Caco-2 (cell line): ENCODE results near the gene ALPK3. TPM values are rescaled to one million over a fixed set of nuclear protein-coding genes. Genes with fewer than 3 reads are reported as not detected.

Source experiments
- BruUV-seq: library from RNA; stranded (reverse); fragments of 400-500 nt; replicated peaks from 2 replicates; lab custom pipeline; 2021; lab: Mats Ljungman, UMichigan
- CTCF ChIA-PET: fragments of 300-600 bp; sonication (Branson Sonifier 250); formaldehyde crosslinking; loops from one replicate; lab custom pipeline; 2022; ENCODE audit warnings: antibody characterized with exemption; lab: Charles Lee
- POLR2A ChIA-PET: fragments of 300-600 bp; sonication (Branson Sonifier 250); formaldehyde crosslinking; loops from one replicate; lab custom pipeline; 2022; ENCODE audit warnings: antibody characterized with exemption; lab: Charles Lee
- DNase-seq, 2 experiments: peaks; one replicate each; pipeline versions ENCODE4 v3.0.0 to v3.0.0-alpha.2; 2020 to 2022
- H3K27me3 ChIP-seq: replicated peaks from 2 replicates; pipeline ENCODE4 v1.6.0; 2011; ENCODE audit warnings: low read length; ENCODE audit not compliant: control insufficient read depth, insufficient read depth
- H3K36me3 ChIP-seq: 2 replicates; pipeline ENCODE4 v1.5.1; 2011; ENCODE audit warnings: low read length; ENCODE audit not compliant: control insufficient read depth, insufficient read depth
- H3K4me1 ChIP-seq: fragments of 250-450 bp; sonication (Bioruptor Pico); 2 replicates; pipeline ENCODE4 v1.5.1; 2020; ENCODE audit warnings: mild to moderate bottlenecking
- H3K4me3 ChIP-seq: 2 replicates; pipeline ENCODE4 v1.5.1; 2011; ENCODE audit warnings: low read depth, mild to moderate bottlenecking, control low read depth, low read length
- H3K9me3 ChIP-seq: fragments of 250-450 bp; sonication (Bioruptor Pico); 2 replicates; pipeline ENCODE4 v1.5.1; 2020; ENCODE audit warnings: mild to moderate bottlenecking, moderate library complexity
- H3K27ac Mint-ChIP-seq: one replicate; pipeline ENCODE4 v1.8.0; 2022; ENCODE audit warnings: mixed read lengths; ENCODE audit not compliant: unreplicated experiment
- H3K27me3 Mint-ChIP-seq: one replicate; pipeline ENCODE4 v1.8.0; 2022; ENCODE audit warnings: mixed read lengths; ENCODE audit not compliant: insufficient read depth, unreplicated experiment
- H3K36me3 Mint-ChIP-seq: one replicate; pipeline ENCODE4 v1.8.0; 2022; ENCODE audit warnings: mild to moderate bottlenecking, mixed read lengths; ENCODE audit not compliant: insufficient read depth, unreplicated experiment
- H3K4me1 Mint-ChIP-seq: one replicate; pipeline ENCODE4 v1.8.0; 2022; ENCODE audit warnings: low read depth, mixed read lengths; ENCODE audit not compliant: unreplicated experiment
- H3K4me3 Mint-ChIP-seq: one replicate; pipeline ENCODE4 v1.8.0; 2022; ENCODE audit warnings: mild to moderate bottlenecking, moderate library complexity, mixed read lengths; ENCODE audit not compliant: unreplicated experiment
- H3K9me3 Mint-ChIP-seq: one replicate; pipeline ENCODE4 v1.8.0; 2022; ENCODE audit warnings: mixed read lengths; ENCODE audit not compliant: unreplicated experiment
- CTCF ChIP-seq, 2 experiments: fragments of 200-600 bp in 1 of 2; IDR thresholded peaks; 1 replicate in 1 of 2; 2 replicates in 1 of 2; pipeline versions ENCODE4 v1.5.1 to v1.8.0; 2011 to 2022; ENCODE audit warnings: antibody characterized with exemption in 1 of 2, control low read depth in 1 of 2, inconsistent platforms in 1 of 2, low read depth in 1 of 2, low read length in 1 of 2, mild to moderate bottlenecking in 1 of 2, moderate library complexity in 1 of 2; ENCODE audit not compliant: insufficient read depth in 1 of 2, severe bottlenecking in 1 of 2, unreplicated experiment in 1 of 2
- intact Hi-C: fragments of 100-400 bp; cut with micrococcal nuclease; formaldehyde crosslinking; loops from one replicate; pipeline ENCODE4 v1.10.0; 2022; ENCODE audit not compliant: unreplicated experiment
- total RNA-seq: library from RNA; stranded (reverse); gene quantifications from 2 replicates; pipeline ENCODE4 v1.2.3, GENCODE V29; 2022

The ALPK3 gene
- total RNA-seq, 1 experiment from 2014 or later = 0.43 TPM

- peaks cover 33% of the 10 kb centered on the region for H3K4me1 Mint-ChIP-seq
- TF ChIP-seq CTCF (IDR thresholded peaks at IDR 0.05; ENCODE audit: insufficient read depth in 1 of 2, low read depth in 1 of 2, low read length in 1 of 2, severe bottlenecking in 1 of 2, unreplicated experiment in 1 of 2) = peak in 1 of 2 experiments; percentile 43
- H3K9me3 Mint-ChIP-seq = no peaks in the 10 kb centered on the region
- peaks cover 7% of the 10 kb centered on the region for H3K36me3 Mint-ChIP-seq
- no peaks in the 10 kb centered on the region for H3K36me3 ChIP-seq
- no peaks in the 10 kb centered on the region for H3K9me3 ChIP-seq
- H3K27me3 Mint-ChIP-seq = no peaks in the 10 kb centered on the region
- DNase-seq = peak in 1 of 2 experiments; percentile 35
- no TSS peak for BruUV-seq
- H3K4me3 ChIP-seq = no peak overlapping the region
- ChIA-PET POLR2A (interaction anchor here (0.5 kb wide), 1 partner anchor 84 kb away, joined by 8 read pairs; no protein-coding TSS in a partner anchor), CTCF (interaction anchor here (0.5 kb wide), 2 partner anchors 12 to 256 kb away, joined by 3 to 4 read pairs; no protein-coding TSS in a partner anchor)
- peak overlapping the region; percentile 75 for H3K27ac Mint-ChIP-seq
- peaks cover 41% of the 10 kb centered on the region for H3K4me1 ChIP-seq
- no peak overlapping the region for H3K4me3 Mint-ChIP-seq
- H3K27me3 ChIP-seq = no peaks in the 10 kb centered on the region
- intact Hi-C loops = loop anchor here (5.0 kb wide), 1 partner anchor 167 kb away; the partner anchor contains the start of gene WDR73
These were observed 2.2 kb downstream of the ALPK3 start for GRCh38 chr15:84819291-84819768.

GRCh38 chr15:84819791-84820190, 2.6 kb downstream of the ALPK3 start:
- Histone ChIP-seq H3K36me3 (no peaks in the 10 kb centered on the region), H3K9me3 (no peaks in the 10 kb centered on the region), H3K4me3 (no peak overlapping the region), H3K4me1 (peaks cover 41% of the 10 kb centered on the region), H3K27me3 (no peaks in the 10 kb centered on the region)
- H3K27me3 Mint-ChIP-seq = no peaks in the 10 kb centered on the region
- H3K9me3 Mint-ChIP-seq = no peaks in the 10 kb centered on the region
- no peak overlapping the region for H3K27ac Mint-ChIP-seq
- DNase-seq = no peak
- no peak overlapping the region for H3K4me3 Mint-ChIP-seq
- POLR2A ChIA-PET = no interaction called here
- no TSS peak for BruUV-seq
- CTCF ChIA-PET = no interaction called here
- peaks cover 7% of the 10 kb centered on the region for H3K36me3 Mint-ChIP-seq
- TF ChIP-seq CTCF (IDR thresholded peaks at IDR 0.05; ENCODE audit: insufficient read depth in 1 of 2, low read depth in 1 of 2, low read length in 1 of 2, severe bottlenecking in 1 of 2, unreplicated experiment in 1 of 2) = no peak
- H3K4me1 Mint-ChIP-seq = peaks cover 33% of the 10 kb centered on the region
- intact Hi-C loops = loop anchor here (5.0 kb wide), 1 partner anchor 167 kb away; the partner anchor contains the start of gene WDR73

- peaks cover 7% of the 10 kb centered on the region for H3K36me3 Mint-ChIP-seq
- H3K4me1 ChIP-seq = peaks cover 41% of the 10 kb centered on the region
- POLR2A ChIA-PET = no interaction called here
- H3K4me3 ChIP-seq = no peak overlapping the region
- no peaks in the 10 kb centered on the region for H3K27me3 Mint-ChIP-seq
- no peak for TF ChIP-seq CTCF (IDR thresholded peaks at IDR 0.05; ENCODE audit: insufficient read depth in 1 of 2, low read depth in 1 of 2, low read length in 1 of 2, severe bottlenecking in 1 of 2, unreplicated experiment in 1 of 2)
- no TSS peak for BruUV-seq
- no peaks in the 10 kb centered on the region for H3K36me3 ChIP-seq
- H3K9me3 ChIP-seq = no peaks in the 10 kb centered on the region
- no peaks in the 10 kb centered on the region for H3K9me3 Mint-ChIP-seq
- DNase-seq = no peak
- no peak overlapping the region for H3K27ac Mint-ChIP-seq
- no peaks in the 10 kb centered on the region for H3K27me3 ChIP-seq
- H3K4me1 Mint-ChIP-seq = peaks cover 33% of the 10 kb centered on the region
- H3K4me3 Mint-ChIP-seq = no peak overlapping the region
- CTCF ChIA-PET = interaction anchor here (0.7 to 0.9 kb wide), 3 partner anchors 64 to 234 kb away, joined by 3 to 6 read pairs (median 4); partner anchors contain the start of gene ZSCAN2
- intact Hi-C loops = no loop called here
These were observed 4.4 kb downstream of the ALPK3 start for GRCh38 chr15:84821501-84822021.
